ENCODE results near the gene ADGRF1. TPM values are rescaled to one million over a fixed set of nuclear protein-coding genes. Genes with fewer than 3 reads are reported as not detected.

The ADGRF1 gene
- total and polyA plus RNA-seq, 8 donors, result 0.08 to 1.7 (median 0.45) TPM

DNA sequence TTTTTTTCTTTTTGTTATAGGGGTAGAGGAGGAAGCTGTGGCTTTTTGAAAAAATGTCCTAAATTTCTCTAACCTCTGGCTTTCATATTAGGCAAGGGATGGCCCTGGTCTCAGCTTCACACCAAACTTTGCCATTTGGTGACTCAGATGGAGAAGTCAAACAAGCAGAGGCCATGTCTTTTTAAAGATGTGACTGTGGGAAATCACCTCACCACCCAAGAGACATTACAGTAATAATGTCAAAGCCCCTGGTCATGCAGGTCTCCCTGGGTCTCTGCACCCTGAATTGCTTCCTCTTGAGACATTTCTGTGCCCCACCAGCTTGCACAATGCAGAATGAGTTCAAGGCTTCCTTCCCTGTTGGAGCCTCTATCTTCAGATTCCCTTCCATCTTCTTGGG is 80.9 kb downstream of the ADGRF1 start:
- DNase-seq, result no peak
- Histone ChIP-seq H3K27me3 (no peaks in the 10 kb centered on the region), H3K36me3 (no peaks in the 10 kb centered on the region), H3K27ac (no peak overlapping the region), H3K9me3 (no peaks in the 10 kb centered on the region), H3K4me1 (no peaks in the 10 kb centered on the region), H3K4me3 (no peak overlapping the region)
- intact Hi-C loops (cut with DNase I), result no loop called here
- ATAC-seq, result no peak
- TF ChIP-seq, protein P1, sequence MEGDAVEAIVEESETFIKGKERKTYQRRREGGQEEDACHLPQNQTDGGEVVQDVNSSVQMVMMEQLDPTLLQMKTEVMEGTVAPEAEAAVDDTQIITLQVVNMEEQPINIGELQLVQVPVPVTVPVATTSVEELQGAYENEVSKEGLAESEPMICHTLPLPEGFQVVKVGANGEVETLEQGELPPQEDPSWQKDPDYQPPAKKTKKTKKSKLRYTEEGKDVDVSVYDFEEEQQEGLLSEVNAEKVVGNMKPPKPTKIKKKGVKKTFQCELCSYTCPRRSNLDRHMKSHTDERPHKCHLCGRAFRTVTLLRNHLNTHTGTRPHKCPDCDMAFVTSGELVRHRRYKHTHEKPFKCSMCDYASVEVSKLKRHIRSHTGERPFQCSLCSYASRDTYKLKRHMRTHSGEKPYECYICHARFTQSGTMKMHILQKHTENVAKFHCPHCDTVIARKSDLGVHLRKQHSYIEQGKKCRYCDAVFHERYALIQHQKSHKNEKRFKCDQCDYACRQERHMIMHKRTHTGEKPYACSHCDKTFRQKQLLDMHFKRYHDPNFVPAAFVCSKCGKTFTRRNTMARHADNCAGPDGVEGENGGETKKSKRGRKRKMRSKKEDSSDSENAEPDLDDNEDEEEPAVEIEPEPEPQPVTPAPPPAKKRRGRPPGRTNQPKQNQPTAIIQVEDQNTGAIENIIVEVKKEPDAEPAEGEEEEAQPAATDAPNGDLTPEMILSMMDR (IDR thresholded peaks at IDR 0.05), result no peak
- FAIRE-seq, result no peak

DNA sequence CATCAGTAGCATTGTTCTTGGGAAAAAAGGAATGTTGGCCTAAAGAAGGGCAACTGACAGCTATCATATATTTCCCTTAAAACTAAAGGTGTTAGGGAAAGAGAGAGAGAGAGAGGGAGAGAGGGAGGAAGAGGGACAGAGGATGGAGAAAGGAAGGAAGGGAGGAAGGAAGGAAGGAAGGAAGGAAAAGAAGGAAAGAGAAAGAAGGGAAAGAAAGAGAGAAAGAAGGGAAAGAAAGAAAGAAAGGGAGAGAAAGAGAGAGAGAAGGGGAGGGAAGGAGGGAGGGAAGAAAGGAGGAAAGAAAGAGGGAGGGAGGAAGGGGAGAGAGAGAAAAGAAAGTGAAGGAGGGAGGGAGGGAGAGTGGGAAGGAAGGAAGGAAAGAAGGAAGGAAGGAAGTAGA is 82.7 kb downstream of the ADGRF1 start:
- no peak overlapping the region for H3K4me3 ChIP-seq
- H3K27ac ChIP-seq, result no peak overlapping the region
- no peak for DNase-seq
- no peak for ATAC-seq
- FAIRE-seq, result no peak
- no peaks in the 10 kb centered on the region for H3K27me3 ChIP-seq
- H3K4me1 ChIP-seq, result no peaks in the 10 kb centered on the region
- H3K9me3 ChIP-seq, result no peaks in the 10 kb centered on the region
- intact Hi-C loops (cut with DNase I), result no loop called here
- H3K36me3 ChIP-seq, result no peaks in the 10 kb centered on the region
- TF ChIP-seq, protein P1 (IDR thresholded peaks at IDR 0.05), result no peak

DNA sequence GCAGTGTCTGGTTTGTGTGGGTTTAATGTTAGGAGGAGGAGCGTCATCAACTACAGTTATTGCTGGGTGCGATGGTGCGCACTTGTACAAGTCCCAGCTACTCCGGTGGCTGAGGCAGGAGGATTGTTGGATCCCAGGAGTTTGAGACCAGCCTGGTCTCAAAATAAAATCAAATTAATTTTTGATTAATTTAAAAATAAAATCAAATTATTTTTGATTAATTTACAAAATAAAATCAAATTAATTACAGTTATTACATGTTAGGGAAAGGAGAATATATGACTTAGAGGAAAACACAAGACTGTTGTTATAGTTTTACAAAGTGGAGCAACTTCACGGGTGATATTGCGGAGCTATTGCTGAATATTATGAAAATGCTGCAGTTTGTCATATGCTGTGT is 85.7 kb downstream of the ADGRF1 start:
- DNase-seq, result no peak
- Histone ChIP-seq H3K4me3 (no peak overlapping the region), H3K27ac (no peak overlapping the region), H3K27me3 (no peaks in the 10 kb centered on the region), H3K4me1 (no peaks in the 10 kb centered on the region), H3K36me3 (no peaks in the 10 kb centered on the region), H3K9me3 (no peaks in the 10 kb centered on the region)
- WGBS, 2 donors, result 93 to 97% methylated on average over 6 of the region's 6 CpGs
- ATAC-seq, result no peak
- TF ChIP-seq, protein P1 (IDR thresholded peaks at IDR 0.05), result no peak
- intact Hi-C loops (cut with DNase I), result no loop called here
- no peak for FAIRE-seq

DNA sequence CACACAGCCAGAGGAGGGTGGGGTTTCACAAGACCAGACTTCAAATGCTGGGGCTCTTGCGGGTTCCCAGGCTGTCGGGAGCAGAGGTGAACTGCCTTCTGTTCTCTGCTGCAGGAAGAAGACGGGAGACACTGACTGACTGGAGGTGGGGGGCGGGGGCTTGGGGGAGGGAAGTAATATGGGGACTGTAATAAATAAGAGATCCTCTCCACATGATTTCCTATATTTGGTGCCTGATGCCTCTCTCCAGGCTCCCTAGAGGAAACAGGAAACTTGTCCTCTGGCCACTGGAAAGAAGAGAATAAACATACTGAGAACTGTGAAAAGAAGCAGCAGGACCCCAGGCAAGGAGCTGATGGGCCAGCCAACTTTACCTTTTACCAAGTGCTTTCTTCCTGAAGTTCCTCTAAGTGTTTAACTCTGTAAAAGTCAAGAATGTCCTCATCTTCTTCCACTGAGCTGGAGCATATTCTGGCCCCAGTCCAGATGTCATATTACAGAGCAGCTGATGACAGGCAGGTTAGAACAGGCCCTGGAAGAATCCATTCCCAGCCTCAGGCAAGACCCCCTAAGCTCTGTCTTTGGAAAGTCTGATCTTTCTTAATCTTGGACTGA is 87.2 kb downstream of the ADGRF1 start:
- Histone ChIP-seq H3K4me3 (no peak overlapping the region), H3K9me3 (no peaks in the 10 kb centered on the region), H3K36me3 (no peaks in the 10 kb centered on the region), H3K27ac (no peak overlapping the region), H3K27me3 (no peaks in the 10 kb centered on the region), H3K4me1 (no peaks in the 10 kb centered on the region)
- WGBS, 2 donors, result 68 to 75% methylated on average over 4 of the region's 4 CpGs
- intact Hi-C loops (cut with DNase I), result no loop called here
- TF ChIP-seq, protein P1 (IDR thresholded peaks at IDR 0.05), result no peak
- DNase-seq (no peak), ATAC-seq (no peak), FAIRE-seq (no peak)

DNA sequence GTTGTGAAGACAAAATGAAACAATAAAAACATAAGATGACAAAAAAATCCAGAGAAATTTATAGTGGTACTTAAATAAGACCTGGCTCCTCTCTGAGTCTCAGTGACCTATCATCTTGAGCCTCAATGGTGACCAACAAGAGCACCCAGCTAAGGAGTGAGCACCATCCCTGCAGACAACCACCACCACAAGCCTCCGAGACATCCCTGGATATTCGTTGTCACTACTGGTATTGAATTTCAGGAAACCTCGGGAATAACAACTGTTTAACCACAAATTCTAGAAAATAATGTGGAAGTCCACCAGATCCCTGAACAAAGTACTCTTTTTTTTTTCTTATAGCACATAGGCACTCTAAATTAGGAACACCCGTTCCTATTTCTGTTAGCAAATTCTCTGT is 88.2 kb downstream of the ADGRF1 start:
- no peaks in the 10 kb centered on the region for H3K36me3 ChIP-seq
- 64 to 81% methylated on average over 4 of the region's 4 CpGs for WGBS, 2 donors
- H3K27me3 ChIP-seq, result no peaks in the 10 kb centered on the region
- intact Hi-C loops (cut with DNase I), result no loop called here
- ATAC-seq (no peak), FAIRE-seq (no peak), DNase-seq (no peak)
- no peaks in the 10 kb centered on the region for H3K9me3 ChIP-seq
- no peak overlapping the region for H3K4me3 ChIP-seq
- H3K4me1 ChIP-seq, result no peaks in the 10 kb centered on the region
- H3K27ac ChIP-seq, result no peak overlapping the region
- TF ChIP-seq, protein P1 (IDR thresholded peaks at IDR 0.05), result no peak

All from pancreas (tissue), 10 donors.